Activated naive CD8-positive, alpha-beta T cell treated with anti-CD3 and anti-CD28 coated beads, Interleukin-2, amount 50 U/mL, for 24 hours (primary cell): ENCODE data around the gene GALC.

Source experiments
- ATAC-seq: fragments of 150-1000 bp; cut with Tn5 transposase; one replicate; pipeline ENCODE4 v1.10.0; 2021
- DNase-seq: peaks from one replicate; pipeline ENCODE4 v3.0.0; 2021
- H3K27ac Mint-ChIP-seq: one replicate; pipeline ENCODE4 v1.8.0; 2021; ENCODE audit warnings: mild to moderate bottlenecking, mixed read lengths
- H3K27me3 Mint-ChIP-seq: one replicate; pipeline ENCODE4 v1.8.0; 2021; ENCODE audit warnings: mixed read lengths
- H3K36me3 Mint-ChIP-seq: one replicate; pipeline ENCODE4 v1.8.0; 2021; ENCODE audit warnings: low read depth, mixed read lengths
- H3K4me1 Mint-ChIP-seq: one replicate; pipeline ENCODE4 v1.8.0; 2021; ENCODE audit warnings: mixed read lengths
- H3K4me3 Mint-ChIP-seq: one replicate; pipeline ENCODE4 v1.8.0; 2021; ENCODE audit warnings: mild to moderate bottlenecking, moderate library complexity, mixed read lengths
- H3K9me3 Mint-ChIP-seq: one replicate; pipeline ENCODE4 v1.8.0; 2021; ENCODE audit warnings: mixed read lengths

Gene GALC

GRCh38 chr14:87998482-87998881 lies 5.5 kb upstream of the GALC start:
- no peaks in the 10 kb centered on the region for H3K9me3 Mint-ChIP-seq
- peaks cover 51% of the 10 kb centered on the region for H3K4me1 Mint-ChIP-seq
- no peaks in the 10 kb centered on the region for H3K27me3 Mint-ChIP-seq
- H3K36me3 Mint-ChIP-seq = peaks cover 2% of the 10 kb centered on the region
- ATAC-seq = no peak
- no peak overlapping the region for H3K4me3 Mint-ChIP-seq
- H3K27ac Mint-ChIP-seq = no peak overlapping the region
- DNase-seq = no peak

DNA sequence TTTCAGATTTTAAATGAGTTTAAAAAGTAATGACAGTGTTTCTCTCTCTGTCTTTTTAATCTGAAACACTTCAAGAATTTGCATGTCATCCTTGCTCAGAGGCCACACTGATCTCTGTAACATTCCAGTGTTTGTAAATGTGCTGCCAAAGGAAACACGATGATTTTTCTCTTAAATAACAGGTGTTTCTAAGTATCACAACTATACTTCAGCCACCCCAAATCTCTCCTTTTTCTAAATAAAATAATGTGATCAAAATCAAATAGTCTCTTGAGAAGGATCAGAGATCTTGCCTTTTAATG lies 3.3 kb upstream of the GALC start:
- Mint-ChIP-seq H3K4me3 (no peak overlapping the region), H3K27me3 (no peaks in the 10 kb centered on the region), H3K36me3 (no peaks in the 10 kb centered on the region), H3K27ac (peak overlapping the region; percentile 96), H3K4me1 (peaks cover 50% of the 10 kb centered on the region), H3K9me3 (no peaks in the 10 kb centered on the region)
- DNase-seq (no peak), ATAC-seq (no peak)

- H3K36me3 Mint-ChIP-seq = no peaks in the 10 kb centered on the region
- H3K4me1 Mint-ChIP-seq = peaks cover 52% of the 10 kb centered on the region
- H3K27me3 Mint-ChIP-seq = no peaks in the 10 kb centered on the region
- DNase-seq (no peak), ATAC-seq (no peak)
- H3K4me3 Mint-ChIP-seq = no peak overlapping the region
- H3K27ac Mint-ChIP-seq = peak overlapping the region; percentile 96
- no peaks in the 10 kb centered on the region for H3K9me3 Mint-ChIP-seq
These were observed 2.7 kb upstream of the GALC start for GRCh38 chr14:87995500-87996290.

DNA sequence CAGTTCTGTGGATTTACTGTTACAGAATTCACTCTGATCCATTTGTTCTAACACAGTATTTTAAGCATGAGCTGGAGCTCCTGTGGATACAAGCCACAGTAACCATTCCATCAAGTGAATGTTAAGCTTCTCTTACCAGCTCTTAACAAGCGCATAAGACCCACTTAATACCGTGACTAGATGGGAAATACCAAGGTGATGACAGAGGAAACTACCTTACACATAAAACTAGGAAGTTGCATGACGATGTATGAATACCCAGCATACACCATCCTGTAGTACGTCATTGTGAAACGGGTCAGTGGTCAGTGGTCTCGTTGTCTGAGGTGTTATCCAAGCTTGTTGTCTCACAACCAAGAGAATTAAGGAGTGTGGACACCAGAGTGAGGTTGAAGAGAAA lies 2.0 kb upstream of the GALC start:
- peaks cover 55% of the 10 kb centered on the region for H3K4me1 Mint-ChIP-seq
- ATAC-seq (peak; percentile 26), DNase-seq (no peak)
- no peaks in the 10 kb centered on the region for H3K27me3 Mint-ChIP-seq
- H3K4me3 Mint-ChIP-seq = peak overlapping the region; percentile 45
- H3K9me3 Mint-ChIP-seq = no peaks in the 10 kb centered on the region
- no peaks in the 10 kb centered on the region for H3K36me3 Mint-ChIP-seq
- peak overlapping the region; percentile 96 for H3K27ac Mint-ChIP-seq

DNA sequence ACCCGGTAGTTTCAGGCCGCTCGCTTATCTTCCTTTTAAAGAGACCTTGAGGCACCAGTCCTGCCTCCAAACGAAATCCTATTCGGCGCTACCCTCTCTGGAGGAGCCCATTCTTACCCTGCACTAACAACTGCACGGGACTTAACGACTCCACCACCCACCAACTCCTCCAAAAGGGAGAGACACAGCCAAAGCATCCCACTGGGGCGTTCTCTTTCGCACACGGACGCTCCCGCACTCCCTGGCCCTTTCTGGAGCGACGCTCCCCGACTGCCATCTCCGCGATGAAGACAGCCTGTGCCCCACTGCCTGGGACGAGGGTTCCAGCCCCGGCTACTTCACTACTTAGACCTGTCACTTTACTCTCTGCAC lies 650 bp downstream of the GALC start:
- Mint-ChIP-seq H3K27me3 (no peaks in the 10 kb centered on the region), H3K27ac (peak overlapping the region; percentile 90), H3K9me3 (no peaks in the 10 kb centered on the region), H3K4me3 (peak overlapping the region; percentile 91), H3K4me1 (peaks cover 64% of the 10 kb centered on the region), H3K36me3 (no peaks in the 10 kb centered on the region)
- DNase-seq (no peak), ATAC-seq (no peak)

GRCh38 chr14:87990682-87991081 lies 2.3 kb downstream of the GALC start:
- no peak overlapping the region for H3K27ac Mint-ChIP-seq
- no peaks in the 10 kb centered on the region for H3K27me3 Mint-ChIP-seq
- H3K4me1 Mint-ChIP-seq = peaks cover 57% of the 10 kb centered on the region
- H3K9me3 Mint-ChIP-seq = no peaks in the 10 kb centered on the region
- peaks cover 2% of the 10 kb centered on the region for H3K36me3 Mint-ChIP-seq
- no peak for DNase-seq
- H3K4me3 Mint-ChIP-seq = no peak overlapping the region
- no peak for ATAC-seq

GRCh38 chr14:87989956-87990299 lies 3.1 kb downstream of the GALC start:
- peaks cover 3% of the 10 kb centered on the region for H3K36me3 Mint-ChIP-seq
- peaks cover 49% of the 10 kb centered on the region for H3K4me1 Mint-ChIP-seq
- ATAC-seq (no peak), DNase-seq (no peak)
- H3K27me3 Mint-ChIP-seq = no peaks in the 10 kb centered on the region
- H3K4me3 Mint-ChIP-seq = no peak overlapping the region
- H3K27ac Mint-ChIP-seq = no peak overlapping the region
- no peaks in the 10 kb centered on the region for H3K9me3 Mint-ChIP-seq

GRCh38 chr14:87989221-87989955 lies 3.6 kb downstream of the GALC start:
- ATAC-seq (no peak), DNase-seq (no peak)
- Mint-ChIP-seq H3K9me3 (no peaks in the 10 kb centered on the region), H3K4me3 (no peak overlapping the region), H3K36me3 (peaks cover 6% of the 10 kb centered on the region), H3K27ac (no peak overlapping the region), H3K27me3 (no peaks in the 10 kb centered on the region), H3K4me1 (peaks cover 44% of the 10 kb centered on the region)

DNA sequence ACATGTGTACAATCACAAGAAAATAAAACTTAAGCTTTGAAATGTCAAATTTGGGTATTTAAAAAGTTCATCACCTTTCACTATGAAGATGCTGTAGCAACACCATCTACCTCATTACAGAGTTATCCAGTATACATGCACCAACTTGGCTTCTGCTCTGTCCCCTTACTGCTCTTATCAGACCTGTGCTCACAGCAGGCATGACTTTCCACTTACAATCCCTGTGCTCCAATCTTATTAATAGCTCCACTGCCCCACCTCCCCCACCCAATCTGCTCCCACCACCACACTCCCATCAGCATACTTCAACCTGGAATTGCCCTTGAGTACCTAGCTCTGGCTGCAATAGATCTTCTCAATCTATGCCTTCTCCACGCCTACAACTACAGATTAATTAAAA lies 13.3 kb downstream of the GALC start:
- no peak overlapping the region for H3K4me3 Mint-ChIP-seq
- H3K27ac Mint-ChIP-seq = no peak overlapping the region
- no peak for DNase-seq
- no peaks in the 10 kb centered on the region for H3K27me3 Mint-ChIP-seq
- no peak for ATAC-seq
- H3K36me3 Mint-ChIP-seq = peaks cover 28% of the 10 kb centered on the region
- H3K9me3 Mint-ChIP-seq = no peaks in the 10 kb centered on the region
- H3K4me1 Mint-ChIP-seq = peaks cover 8% of the 10 kb centered on the region

- peaks cover 6% of the 10 kb centered on the region for H3K4me1 Mint-ChIP-seq
- DNase-seq = no peak
- H3K36me3 Mint-ChIP-seq = peaks cover 22% of the 10 kb centered on the region
- H3K9me3 Mint-ChIP-seq = no peaks in the 10 kb centered on the region
- H3K27me3 Mint-ChIP-seq = no peaks in the 10 kb centered on the region
- no peak for ATAC-seq
- H3K4me3 Mint-ChIP-seq = no peak overlapping the region
- H3K27ac Mint-ChIP-seq = no peak overlapping the region
These were observed 17.3 kb downstream of the GALC start for GRCh38 chr14:87975636-87976035.

DNA sequence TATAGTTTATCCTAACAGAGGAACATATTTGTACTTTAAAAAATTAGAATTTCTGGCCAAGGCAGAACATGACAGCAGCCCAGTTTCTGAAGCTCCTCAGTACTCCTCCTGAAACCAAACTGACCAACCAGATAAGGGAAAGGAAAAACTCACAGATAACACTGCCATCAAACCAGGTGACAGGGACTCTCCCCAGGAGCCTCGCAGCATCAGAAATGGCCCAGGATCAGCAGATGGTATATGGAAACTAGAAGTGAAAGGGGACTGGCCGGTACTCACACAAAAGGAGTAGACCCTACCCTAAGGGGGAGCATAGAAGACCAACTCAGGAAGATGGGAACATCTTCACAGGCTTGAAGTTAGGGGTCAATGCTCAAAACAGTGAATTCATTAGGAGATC lies 22.0 kb downstream of the GALC start:
- Mint-ChIP-seq H3K27me3 (no peaks in the 10 kb centered on the region), H3K27ac (no peak overlapping the region), H3K4me3 (no peak overlapping the region), H3K4me1 (peaks cover 3% of the 10 kb centered on the region), H3K36me3 (peaks cover 22% of the 10 kb centered on the region), H3K9me3 (no peaks in the 10 kb centered on the region)
- ATAC-seq (no peak), DNase-seq (no peak)

DNA sequence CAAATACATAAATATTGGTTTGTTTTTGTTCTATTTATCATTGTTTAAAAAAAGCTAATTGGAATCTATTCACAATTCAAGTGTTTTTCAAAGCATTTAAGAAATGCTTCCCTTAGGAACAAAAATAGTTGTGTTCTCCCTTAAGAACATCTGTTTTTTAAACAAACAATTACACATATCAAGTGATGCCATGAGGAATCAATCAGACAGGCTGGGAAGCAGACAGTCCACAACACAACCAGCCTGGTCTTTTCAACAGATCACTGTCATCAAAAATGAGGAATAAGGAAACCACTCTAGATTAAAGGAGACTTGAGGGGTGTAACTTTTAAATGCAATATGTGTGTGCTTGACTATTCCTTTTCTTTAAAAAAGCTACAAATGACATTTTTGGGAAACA lies 25.5 kb downstream of the GALC start:
- H3K9me3 Mint-ChIP-seq = no peaks in the 10 kb centered on the region
- DNase-seq (no peak), ATAC-seq (no peak)
- no peaks in the 10 kb centered on the region for H3K27me3 Mint-ChIP-seq
- no peak overlapping the region for H3K4me3 Mint-ChIP-seq
- peaks cover 23% of the 10 kb centered on the region for H3K36me3 Mint-ChIP-seq
- H3K4me1 Mint-ChIP-seq = peaks cover 3% of the 10 kb centered on the region
- H3K27ac Mint-ChIP-seq = no peak overlapping the region

DNA sequence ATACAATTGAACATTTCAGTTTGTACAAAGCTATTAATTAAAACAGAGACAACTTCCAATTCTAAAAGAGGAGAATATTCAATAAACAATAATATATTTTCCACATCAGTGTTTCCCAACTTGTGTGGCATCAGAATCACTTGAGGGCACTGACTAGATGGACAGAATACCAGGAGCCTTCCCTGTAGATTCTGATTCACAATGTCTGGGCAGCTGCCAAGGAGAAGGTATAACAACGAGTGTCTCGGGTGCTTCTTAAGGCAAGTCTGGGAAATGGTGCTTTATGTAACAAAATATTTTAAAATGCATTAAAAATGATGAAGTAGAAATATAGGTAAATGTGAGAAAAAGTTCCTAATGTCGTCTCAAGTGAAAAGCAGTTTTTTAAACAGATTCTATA lies 26.2 kb downstream of the GALC start:
- Mint-ChIP-seq H3K36me3 (peaks cover 24% of the 10 kb centered on the region), H3K4me1 (peaks cover 3% of the 10 kb centered on the region), H3K9me3 (no peaks in the 10 kb centered on the region), H3K4me3 (no peak overlapping the region), H3K27me3 (no peaks in the 10 kb centered on the region), H3K27ac (no peak overlapping the region)
- no peak for DNase-seq
- ATAC-seq = no peak

DNA sequence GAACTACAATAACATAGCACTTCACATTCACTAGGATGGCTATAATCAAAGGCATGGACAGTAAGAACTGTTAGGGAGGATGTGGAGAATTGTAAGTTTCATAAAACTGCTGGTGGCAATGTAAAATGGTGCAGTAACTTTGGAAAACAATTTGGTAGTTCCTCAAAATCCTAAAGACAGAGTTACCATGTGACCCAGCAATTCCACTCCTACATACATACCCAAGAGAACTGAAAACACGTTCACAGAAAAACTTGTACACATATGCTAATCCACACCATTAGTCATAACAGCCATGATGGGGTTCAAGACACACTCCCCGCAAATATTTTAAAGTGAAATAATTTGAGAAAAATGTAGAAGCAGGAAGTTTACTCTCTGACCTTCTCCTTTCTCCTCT lies 31.7 kb downstream of the GALC start:
- Mint-ChIP-seq H3K9me3 (peaks cover 8% of the 10 kb centered on the region), H3K27me3 (no peaks in the 10 kb centered on the region), H3K36me3 (peaks cover 44% of the 10 kb centered on the region), H3K27ac (peak overlapping the region; percentile 66), H3K4me1 (peaks cover 11% of the 10 kb centered on the region), H3K4me3 (no peak overlapping the region)
- no peak for DNase-seq
- no peak for ATAC-seq

- DNase-seq (no peak), ATAC-seq (no peak)
- Mint-ChIP-seq H3K9me3 (peaks cover 8% of the 10 kb centered on the region), H3K36me3 (peaks cover 38% of the 10 kb centered on the region), H3K4me1 (peaks cover 14% of the 10 kb centered on the region), H3K27me3 (no peaks in the 10 kb centered on the region), H3K27ac (peak overlapping the region; percentile 47), H3K4me3 (no peak overlapping the region)
These were observed 32.8 kb downstream of the GALC start for GRCh38 chr14:87960013-87960787.
